Type B pancreatic cell (in vitro differentiated cells): ENCODE data around the gene PRELID2. TPM values are rescaled to one million over a fixed set of nuclear protein-coding genes. Genes with fewer than 3 reads are reported as not detected.
A peak's percentile ranks its signal among the peaks of the same experiment; 100 is the strongest.

ENCODE experiments used
- DNase-seq: peaks from one replicate; pipeline ENCODE4 v3.0.0; 2021; ENCODE audit warnings: mixed read lengths; ENCODE audit not compliant: unreplicated experiment; ENCODE audit errors: extremely low spot score
- H3K27ac Mint-ChIP-seq: 2 replicates; pipeline ENCODE4 v1.8.0; 2021; ENCODE audit warnings: mild to moderate bottlenecking, mixed read lengths
- H3K27me3 Mint-ChIP-seq: 2 replicates; pipeline ENCODE4 v1.8.0; 2021; ENCODE audit warnings: mixed read lengths
- H3K36me3 Mint-ChIP-seq: 2 replicates; pipeline ENCODE4 v1.8.0; 2021; ENCODE audit warnings: mixed read lengths
- H3K4me1 Mint-ChIP-seq: one replicate; pipeline ENCODE4 v1.8.0; 2021; ENCODE audit warnings: mixed read lengths; ENCODE audit not compliant: unreplicated experiment
- H3K4me3 Mint-ChIP-seq: 2 replicates; pipeline ENCODE4 v1.8.0; 2021; ENCODE audit warnings: mild to moderate bottlenecking, mixed read lengths
- H3K9me3 Mint-ChIP-seq: 2 replicates; pipeline ENCODE4 v1.8.0; 2021; ENCODE audit warnings: mixed read lengths
- CTCF ChIP-seq: fragments of 200-600 bp; sonication (generic); conservative IDR thresholded peaks from 2 replicates; pipeline ENCODE4 v1.5.0; 2021; ENCODE audit warnings: antibody characterized with exemption, mild to moderate bottlenecking
- total RNA-seq: library from RNA; stranded (reverse); gene quantifications from 2 replicates; pipeline ENCODE4 v1.2.1, GENCODE V29; 2021; ENCODE audit warnings: low replicate concordance

Gene PRELID2
- total RNA-seq, 1 donor from 2014 or later, result 19.6 TPM

DNA sequence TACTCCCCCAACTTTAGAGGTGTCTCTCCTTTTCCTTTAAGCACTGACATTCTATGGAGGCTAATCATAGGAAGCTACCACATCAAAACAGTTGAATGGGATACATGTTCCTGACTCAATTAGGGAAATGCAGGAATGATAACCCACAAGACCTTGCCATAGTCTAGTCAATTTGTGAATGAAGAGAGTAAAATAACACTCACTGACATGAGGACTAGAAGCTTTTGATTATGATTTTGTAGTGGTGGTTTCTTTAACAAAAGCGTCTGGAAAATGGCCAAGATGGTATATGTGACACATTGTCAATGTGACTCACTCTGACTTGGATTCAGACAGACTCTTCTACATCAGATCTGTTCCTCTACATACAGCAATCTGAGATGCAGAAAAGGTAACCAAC, 13.7 kb upstream of the PRELID2 start:
- no peak for DNase-seq
- H3K36me3 Mint-ChIP-seq, result no peaks in the 10 kb centered on the region
- H3K9me3 Mint-ChIP-seq, result peaks cover 4% of the 10 kb centered on the region
- no peaks in the 10 kb centered on the region for H3K27me3 Mint-ChIP-seq
- no peak overlapping the region for H3K4me3 Mint-ChIP-seq
- no peaks in the 10 kb centered on the region for H3K4me1 Mint-ChIP-seq
- TF ChIP-seq CTCF, result no peak
- H3K27ac Mint-ChIP-seq, result no peak overlapping the region

DNA sequence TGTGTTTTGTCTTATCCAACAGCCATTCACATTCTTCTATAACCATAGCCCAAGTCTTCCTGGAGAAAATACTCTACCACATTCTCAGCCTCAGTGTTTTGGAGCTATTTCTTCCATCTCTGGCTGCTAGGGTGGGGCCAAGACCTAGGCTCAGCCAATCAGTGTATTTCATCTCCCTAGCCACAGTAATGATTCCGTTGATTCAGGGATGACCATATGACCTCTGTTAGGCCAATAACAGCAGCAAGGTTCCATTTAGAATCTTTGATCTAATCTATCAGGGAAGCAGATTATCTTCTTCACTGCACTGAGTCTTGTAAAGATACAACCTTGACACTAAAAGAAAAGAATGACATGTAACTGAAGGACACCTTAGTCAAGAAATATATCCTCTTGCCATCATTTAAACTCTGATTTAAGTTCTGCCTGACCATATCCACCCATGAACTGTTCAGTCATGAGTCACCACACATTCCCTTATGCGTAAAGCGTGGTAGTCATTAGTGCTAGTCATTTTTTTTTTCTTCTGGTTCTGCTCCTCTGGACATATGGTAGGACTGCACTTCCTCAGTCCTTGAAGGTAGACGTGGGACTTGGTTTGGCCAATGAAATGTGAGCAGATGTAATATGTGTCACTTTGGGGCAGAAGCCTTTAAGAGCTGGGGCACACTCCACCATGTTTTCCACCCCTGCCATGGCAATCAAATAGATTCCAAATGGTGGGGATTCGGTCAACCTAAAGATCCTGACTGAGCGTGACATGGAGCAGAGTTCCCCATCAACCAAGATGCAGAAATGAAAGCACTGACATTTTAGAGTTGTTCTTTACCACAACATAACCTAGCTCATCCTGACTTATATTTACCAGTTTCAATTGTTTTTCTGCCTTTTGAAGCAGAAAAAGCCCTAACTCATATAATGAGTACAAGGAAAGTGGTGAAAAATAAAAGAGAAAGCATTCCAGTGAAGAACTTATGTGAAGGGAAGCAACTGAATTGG, 12.7 kb upstream of the PRELID2 start:
- no peak for DNase-seq
- H3K4me1 Mint-ChIP-seq, result no peaks in the 10 kb centered on the region
- no peaks in the 10 kb centered on the region for H3K27me3 Mint-ChIP-seq
- no peak overlapping the region for H3K4me3 Mint-ChIP-seq
- no peak for TF ChIP-seq CTCF
- peaks cover 4% of the 10 kb centered on the region for H3K9me3 Mint-ChIP-seq
- H3K27ac Mint-ChIP-seq, result no peak overlapping the region
- no peaks in the 10 kb centered on the region for H3K36me3 Mint-ChIP-seq

- TF ChIP-seq CTCF, result no peak
- peaks cover 10% of the 10 kb centered on the region for H3K9me3 Mint-ChIP-seq
- no peak for DNase-seq
- H3K27me3 Mint-ChIP-seq, result no peaks in the 10 kb centered on the region
- H3K27ac Mint-ChIP-seq, result no peak overlapping the region
- H3K4me1 Mint-ChIP-seq, result no peaks in the 10 kb centered on the region
- no peak overlapping the region for H3K4me3 Mint-ChIP-seq
- no peaks in the 10 kb centered on the region for H3K36me3 Mint-ChIP-seq
Observed at GRCh38 chr5:145846081-145846480, 10.9 kb upstream of the PRELID2 start.

GRCh38 chr5:145841299-145841698, 6.2 kb upstream of the PRELID2 start:
- H3K9me3 Mint-ChIP-seq, result peaks cover 13% of the 10 kb centered on the region
- H3K4me3 Mint-ChIP-seq, result no peak overlapping the region
- H3K27ac Mint-ChIP-seq, result peak overlapping the region; percentile 71
- peaks cover 8% of the 10 kb centered on the region for H3K4me1 Mint-ChIP-seq
- no peaks in the 10 kb centered on the region for H3K36me3 Mint-ChIP-seq
- TF ChIP-seq CTCF, result no peak
- no peaks in the 10 kb centered on the region for H3K27me3 Mint-ChIP-seq
- no peak for DNase-seq

DNA sequence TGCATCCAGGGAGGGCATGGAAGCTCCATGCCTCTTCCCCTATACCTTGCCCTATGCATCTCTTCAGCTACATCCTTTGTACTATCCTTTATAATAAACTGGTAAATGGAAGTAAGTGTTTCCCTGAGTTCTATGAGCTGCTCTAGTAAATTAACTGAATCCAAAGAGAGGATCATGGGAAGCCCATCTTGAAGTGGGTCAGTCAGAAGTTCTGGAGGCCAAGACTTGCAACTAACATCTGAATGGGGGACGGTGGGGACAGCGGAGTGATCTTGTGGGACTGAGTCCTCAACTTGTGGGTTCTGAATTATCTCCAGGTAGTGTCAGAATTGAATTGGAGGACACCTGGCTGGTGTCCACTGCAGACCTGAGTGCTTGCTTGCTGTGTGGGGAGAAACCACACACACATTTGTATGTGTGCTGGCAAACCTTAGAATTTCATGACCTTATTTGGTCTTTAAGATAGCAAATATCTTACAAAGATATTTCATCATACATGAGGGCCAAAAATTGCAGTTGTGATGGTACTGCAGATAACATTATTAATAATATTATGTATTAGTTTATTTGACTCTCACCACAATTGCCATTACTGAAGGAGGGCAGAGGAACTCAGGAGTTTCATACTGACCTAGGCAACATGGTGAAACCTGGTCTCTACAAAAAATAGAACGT, 5.5 kb upstream of the PRELID2 start:
- H3K9me3 Mint-ChIP-seq, result peaks cover 13% of the 10 kb centered on the region
- TF ChIP-seq CTCF, result no peak
- H3K27me3 Mint-ChIP-seq, result no peaks in the 10 kb centered on the region
- no peaks in the 10 kb centered on the region for H3K36me3 Mint-ChIP-seq
- H3K27ac Mint-ChIP-seq, result peak overlapping the region; percentile 71
- H3K4me1 Mint-ChIP-seq, result peaks cover 13% of the 10 kb centered on the region
- H3K4me3 Mint-ChIP-seq, result peak overlapping the region; percentile 57
- DNase-seq, result no peak
